ENCODE data around the gene CHRM1. TPM values are rescaled to one million over a fixed set of nuclear protein-coding genes. Genes with fewer than 3 reads are reported as not detected.

Gene CHRM1
- total RNA-seq, 1 donor from 2014 or later: not detected

- Histone ChIP-seq H3F3A (ENCODE audit: low read depth) (peaks cover 16% of the 10 kb centered on the region), H3K27ac (no peak overlapping the region), H3K4me1 (peaks cover 9% of the 10 kb centered on the region), H3K79me2 (ENCODE audit: low read depth) (no peaks in the 10 kb centered on the region), H2AFZ (replicated peaks) (peak overlapping the region; percentile 76), H3K9me3 (ENCODE audit: low read depth) (no peaks in the 10 kb centered on the region), H4K20me1 (ENCODE audit: low read depth) (no peaks in the 10 kb centered on the region), H3K27me3 (no peaks in the 10 kb centered on the region), H3K4me3 (no peak overlapping the region), H3K36me3 (no peaks in the 10 kb centered on the region), H3K4me2 (peak overlapping the region; percentile 63), H3K9ac (no peak overlapping the region)
- peak; percentile 7 for DNase-seq (ENCODE audit: low spot score)
- Mint-ChIP-seq H3K36me3 (no peaks in the 10 kb centered on the region), H3K9me3 (no peaks in the 10 kb centered on the region), H3K4me3 (no peak overlapping the region), H3K27me3 (ENCODE audit: insufficient read depth, low read depth) (peaks cover 8% of the 10 kb centered on the region), H3K4me1 (peaks cover 13% of the 10 kb centered on the region), H3K27ac (peak overlapping the region; percentile 23)
- TF ChIP-seq CTCF (IDR thresholded peaks at IDR 0.05) (no peak), EZH2 (IDR thresholded peaks at IDR 0.05) (no peak), EZH2phosphoT487 (IDR thresholded peaks at IDR 0.05) (no peak)
Observed at GRCh38 chr11:62897311-62897710, 23.9 kb downstream of the CHRM1 start.

- no peaks in the 10 kb centered on the region for H3K9me3 Mint-ChIP-seq
- no peak for TF ChIP-seq CTCF (IDR thresholded peaks at IDR 0.05)
- no peak for TF ChIP-seq EZH2 (IDR thresholded peaks at IDR 0.05)
- TF ChIP-seq EZH2phosphoT487 (IDR thresholded peaks at IDR 0.05): no peak
- no peak overlapping the region for H3K9ac ChIP-seq
- no peak for DNase-seq (ENCODE audit: low spot score)
- no peaks in the 10 kb centered on the region for H3K9me3 ChIP-seq (ENCODE audit: low read depth)
- no peak overlapping the region for H2AFZ ChIP-seq (replicated peaks)
- peaks cover 20% of the 10 kb centered on the region for H3F3A ChIP-seq (ENCODE audit: low read depth)
- H3K4me1 Mint-ChIP-seq: peaks cover 13% of the 10 kb centered on the region
- H3K79me2 ChIP-seq (ENCODE audit: low read depth): no peaks in the 10 kb centered on the region
- H3K4me3 Mint-ChIP-seq: no peak overlapping the region
- no peak overlapping the region for H3K27ac Mint-ChIP-seq
- H3K4me3 ChIP-seq: no peak overlapping the region
- H3K27ac ChIP-seq: no peak overlapping the region
- H3K4me1 ChIP-seq: peaks cover 9% of the 10 kb centered on the region
- no peaks in the 10 kb centered on the region for H4K20me1 ChIP-seq (ENCODE audit: low read depth)
- no peak overlapping the region for H3K4me2 ChIP-seq
- H3K36me3 ChIP-seq: no peaks in the 10 kb centered on the region
- H3K27me3 Mint-ChIP-seq (ENCODE audit: insufficient read depth, low read depth): peaks cover 9% of the 10 kb centered on the region
- no peaks in the 10 kb centered on the region for H3K36me3 Mint-ChIP-seq
- H3K27me3 ChIP-seq: no peaks in the 10 kb centered on the region
Observed at GRCh38 chr11:62896049-62896448, 25.1 kb downstream of the CHRM1 start.

GRCh38 chr11:62895501-62895900, 25.7 kb downstream of the CHRM1 start:
- no peaks in the 10 kb centered on the region for H3K36me3 Mint-ChIP-seq
- H3K4me1 Mint-ChIP-seq: peaks cover 13% of the 10 kb centered on the region
- Histone ChIP-seq H3K36me3 (no peaks in the 10 kb centered on the region), H2AFZ (replicated peaks) (no peak overlapping the region), H3K4me1 (peaks cover 9% of the 10 kb centered on the region), H3K9me3 (ENCODE audit: low read depth) (no peaks in the 10 kb centered on the region), H3F3A (ENCODE audit: low read depth) (peaks cover 23% of the 10 kb centered on the region), H3K27ac (no peak overlapping the region), H3K27me3 (no peaks in the 10 kb centered on the region), H3K4me2 (no peak overlapping the region), H3K79me2 (ENCODE audit: low read depth) (no peaks in the 10 kb centered on the region), H3K4me3 (no peak overlapping the region), H4K20me1 (ENCODE audit: low read depth) (no peaks in the 10 kb centered on the region), H3K9ac (no peak overlapping the region)
- no peak overlapping the region for H3K4me3 Mint-ChIP-seq
- no peak for TF ChIP-seq EZH2 (IDR thresholded peaks at IDR 0.05)
- no peak for TF ChIP-seq CTCF (IDR thresholded peaks at IDR 0.05)
- TF ChIP-seq EZH2phosphoT487 (IDR thresholded peaks at IDR 0.05): no peak
- H3K27me3 Mint-ChIP-seq (ENCODE audit: insufficient read depth, low read depth): peaks cover 9% of the 10 kb centered on the region
- H3K27ac Mint-ChIP-seq: peak overlapping the region; percentile 62
- H3K9me3 Mint-ChIP-seq: no peaks in the 10 kb centered on the region
- DNase-seq (ENCODE audit: low spot score): no peak

All from neural progenitor cell (in vitro differentiated cells).